Stimulated activated naive CD8-positive, alpha-beta T cell treated with anti-CD3 and anti-CD28 coated beads, Interleukin-15, Interleukin-2, amounts not matched to agents 100 ng/mL and 50 ng/mL, for 24 hours (primary cell): Measurements from ENCODE around the gene CLIC4.
"Not testable (repeated sequence)": the region's sequence is repeated elsewhere in the genome, so short reads cannot be mapped to it uniquely, and the experiment has no call there.

Experiments
- H3K27ac Mint-ChIP-seq: one replicate; pipeline ENCODE4 v1.8.0; 2021; ENCODE audit warnings: mild to moderate bottlenecking, mixed read lengths
- H3K27me3 Mint-ChIP-seq: one replicate; pipeline ENCODE4 v1.8.0; 2021; ENCODE audit warnings: mixed read lengths
- H3K36me3 Mint-ChIP-seq: one replicate; pipeline ENCODE4 v1.8.0; 2021; ENCODE audit warnings: low read depth, mixed read lengths
- H3K4me1 Mint-ChIP-seq: one replicate; pipeline ENCODE4 v1.8.0; 2021; ENCODE audit warnings: low read depth, mixed read lengths
- H3K4me3 Mint-ChIP-seq: one replicate; pipeline ENCODE4 v1.8.0; 2021; ENCODE audit warnings: mild to moderate bottlenecking, mixed read lengths
- H3K9me3 Mint-ChIP-seq: one replicate; pipeline ENCODE4 v1.8.0; 2021; ENCODE audit warnings: mixed read lengths

CLIC4 gene

GRCh38 chr1:24711329-24711728 is 33.9 kb upstream of the CLIC4 start:
- H3K9me3 Mint-ChIP-seq = no peaks in the 10 kb centered on the region
- no peak overlapping the region for H3K27ac Mint-ChIP-seq
- H3K4me3 Mint-ChIP-seq = no peak overlapping the region
- no peaks in the 10 kb centered on the region for H3K27me3 Mint-ChIP-seq
- no peaks in the 10 kb centered on the region for H3K36me3 Mint-ChIP-seq
- H3K4me1 Mint-ChIP-seq = peaks cover 33% of the 10 kb centered on the region

GRCh38 chr1:24713176-24713575 is 32.1 kb upstream of the CLIC4 start:
- Mint-ChIP-seq H3K4me3 (no peak overlapping the region), H3K4me1 (peaks cover 31% of the 10 kb centered on the region), H3K9me3 (no peaks in the 10 kb centered on the region), H3K27ac (no peak overlapping the region), H3K36me3 (no peaks in the 10 kb centered on the region), H3K27me3 (no peaks in the 10 kb centered on the region)

- Mint-ChIP-seq H3K4me1 (peaks cover 31% of the 10 kb centered on the region), H3K4me3 (no peak overlapping the region), H3K27me3 (peaks cover 3% of the 10 kb centered on the region), H3K36me3 (no peaks in the 10 kb centered on the region), H3K9me3 (no peaks in the 10 kb centered on the region), H3K27ac (no peak overlapping the region)
Observed at GRCh38 chr1:24713736-24714135, 31.5 kb upstream of the CLIC4 start.

GRCh38 chr1:24714859-24715520 is 30.3 kb upstream of the CLIC4 start:
- no peaks in the 10 kb centered on the region for H3K36me3 Mint-ChIP-seq
- H3K9me3 Mint-ChIP-seq = no peaks in the 10 kb centered on the region
- peaks cover 22% of the 10 kb centered on the region for H3K4me1 Mint-ChIP-seq
- no peak overlapping the region for H3K4me3 Mint-ChIP-seq
- peak overlapping the region; percentile 84 for H3K27ac Mint-ChIP-seq
- H3K27me3 Mint-ChIP-seq = peaks cover 3% of the 10 kb centered on the region

- H3K4me1 Mint-ChIP-seq = peaks cover 17% of the 10 kb centered on the region
- no peaks in the 10 kb centered on the region for H3K36me3 Mint-ChIP-seq
- peaks cover 3% of the 10 kb centered on the region for H3K27me3 Mint-ChIP-seq
- peak overlapping the region; percentile 84 for H3K27ac Mint-ChIP-seq
- no peaks in the 10 kb centered on the region for H3K9me3 Mint-ChIP-seq
- no peak overlapping the region for H3K4me3 Mint-ChIP-seq
Observed at GRCh38 chr1:24715658-24716057, 29.6 kb upstream of the CLIC4 start.

- H3K9me3 Mint-ChIP-seq = peaks cover 5% of the 10 kb centered on the region
- H3K36me3 Mint-ChIP-seq = no peaks in the 10 kb centered on the region
- no peak overlapping the region for H3K4me3 Mint-ChIP-seq
- H3K27me3 Mint-ChIP-seq = peaks cover 3% of the 10 kb centered on the region
- peaks cover 23% of the 10 kb centered on the region for H3K4me1 Mint-ChIP-seq
- no peak overlapping the region for H3K27ac Mint-ChIP-seq
Observed at GRCh38 chr1:24717887-24718650, 27.2 kb upstream of the CLIC4 start.

- no peak overlapping the region for H3K4me3 Mint-ChIP-seq
- H3K4me1 Mint-ChIP-seq = peaks cover 12% of the 10 kb centered on the region
Observed at GRCh38 chr1:24720152-24720551, 25.1 kb upstream of the CLIC4 start.

GRCh38 chr1:24721533-24721932 is 23.7 kb upstream of the CLIC4 start:
- Mint-ChIP-seq H3K4me3 (no peak overlapping the region), H3K4me1 (peaks cover 6% of the 10 kb centered on the region), H3K36me3 (no peaks in the 10 kb centered on the region), H3K9me3 (peaks cover 5% of the 10 kb centered on the region), H3K27ac (no peak overlapping the region), H3K27me3 (peaks cover 3% of the 10 kb centered on the region)

More at GRCh38 chr1:24720152-24720551, 25.1 kb upstream of the CLIC4 start:
- H3K27me3 Mint-ChIP-seq = peaks cover 3% of the 10 kb centered on the region
- H3K36me3 Mint-ChIP-seq = no peaks in the 10 kb centered on the region
- H3K27ac Mint-ChIP-seq = no peak overlapping the region
- H3K9me3 Mint-ChIP-seq = peaks cover 5% of the 10 kb centered on the region

GRCh38 chr1:24722073-24723035 is 22.9 kb upstream of the CLIC4 start:
- not testable (repeated sequence) for H3K27me3 Mint-ChIP-seq, H3K36me3 Mint-ChIP-seq, H3K9me3 Mint-ChIP-seq, H3K27ac Mint-ChIP-seq, H3K4me1 Mint-ChIP-seq
- H3K4me3 Mint-ChIP-seq = peak overlapping the region; percentile 66

GRCh38 chr1:24724345-24725208 is 20.7 kb upstream of the CLIC4 start:
- H3K27ac Mint-ChIP-seq = no peak overlapping the region
- no peaks in the 10 kb centered on the region for H3K36me3 Mint-ChIP-seq
- no peak overlapping the region for H3K4me3 Mint-ChIP-seq
- peaks cover 17% of the 10 kb centered on the region for H3K4me1 Mint-ChIP-seq
- H3K9me3 Mint-ChIP-seq = peaks cover 5% of the 10 kb centered on the region
- H3K27me3 Mint-ChIP-seq = peaks cover 4% of the 10 kb centered on the region

- Mint-ChIP-seq H3K27me3 (peaks cover 4% of the 10 kb centered on the region), H3K4me1 (peaks cover 17% of the 10 kb centered on the region), H3K27ac (no peak overlapping the region), H3K4me3 (no peak overlapping the region), H3K36me3 (no peaks in the 10 kb centered on the region), H3K9me3 (peaks cover 5% of the 10 kb centered on the region)
Observed at GRCh38 chr1:24725209-24725651, 20.0 kb upstream of the CLIC4 start.

GRCh38 chr1:24726741-24727140 is 18.5 kb upstream of the CLIC4 start:
- Mint-ChIP-seq H3K27me3 (peaks cover 4% of the 10 kb centered on the region), H3K4me1 (peaks cover 17% of the 10 kb centered on the region), H3K27ac (no peak overlapping the region), H3K9me3 (peaks cover 5% of the 10 kb centered on the region), H3K4me3 (no peak overlapping the region), H3K36me3 (no peaks in the 10 kb centered on the region)

GRCh38 chr1:24727501-24728216 is 17.6 kb upstream of the CLIC4 start:
- H3K4me3 Mint-ChIP-seq = no peak overlapping the region
- H3K27ac Mint-ChIP-seq = no peak overlapping the region
- H3K27me3 Mint-ChIP-seq = peaks cover 4% of the 10 kb centered on the region
- H3K4me1 Mint-ChIP-seq = peaks cover 12% of the 10 kb centered on the region
- no peaks in the 10 kb centered on the region for H3K36me3 Mint-ChIP-seq
- H3K9me3 Mint-ChIP-seq = no peaks in the 10 kb centered on the region
